Activated B cell treated with CpG ODN at 0.5 μM for 24 hours (primary cell): ENCODE data around the gene ABCA13. TPM values are rescaled to one million over a fixed set of nuclear protein-coding genes. Genes with fewer than 3 reads are reported as not detected.

Source experiments
- ATAC-seq: fragments of 200-7000 bp; cut with Tn5 transposase; one replicate; pipeline ENCODE4 v1.10.0; 2021; ENCODE audit warnings: low read depth, mild to moderate bottlenecking, moderate library complexity
- CTCF ChIA-PET: fragments of 350-600 bp; sonication (Branson Sonifier 250); formaldehyde crosslinking; loops from one replicate; lab custom pipeline; 2021; ENCODE audit warnings: antibody characterized with exemption; lab: Charles Lee
- POLR2A ChIA-PET: fragments of 350-600 bp; sonication (Branson Sonifier 250); formaldehyde crosslinking; loops from one replicate; lab custom pipeline; 2021; ENCODE audit warnings: antibody characterized with exemption; lab: Charles Lee
- DNase-seq: peaks from one replicate; pipeline ENCODE4 v3.0.0; 2022
- H3K27ac Mint-ChIP-seq: one replicate; pipeline ENCODE4 v1.8.0; 2020; ENCODE audit warnings: mixed read lengths
- H3K27me3 Mint-ChIP-seq: one replicate; pipeline ENCODE4 v1.8.0; 2021; ENCODE audit warnings: mixed read lengths
- H3K36me3 Mint-ChIP-seq: one replicate; pipeline ENCODE4 v1.8.0; 2021; ENCODE audit warnings: low read depth, mixed read lengths
- H3K4me1 Mint-ChIP-seq: one replicate; pipeline ENCODE4 v1.8.0; 2021; ENCODE audit warnings: mixed read lengths
- H3K4me3 Mint-ChIP-seq: one replicate; pipeline ENCODE4 v1.8.0; 2020; ENCODE audit warnings: mild to moderate bottlenecking, mixed read lengths
- H3K9me3 Mint-ChIP-seq: one replicate; pipeline ENCODE4 v1.8.0; 2020; ENCODE audit warnings: mixed read lengths
- CTCF ChIP-seq: fragments of 200-600 bp; IDR thresholded peaks from one replicate; pipeline ENCODE4 v1.8.0; 2022; ENCODE audit warnings: antibody characterized with exemption, mild to moderate bottlenecking
- intact Hi-C: fragments of 100-400 bp; cut with micrococcal nuclease; formaldehyde crosslinking; loops from one replicate; pipeline ENCODE4 v1.15.1; 2024
- total RNA-seq: library from RNA; stranded (reverse); gene quantifications from 2 replicates; pipeline ENCODE4 v1.2.3, GENCODE V29; 2022

The ABCA13 gene
- total RNA-seq, 1 donor from 2014 or later = not detected

DNA sequence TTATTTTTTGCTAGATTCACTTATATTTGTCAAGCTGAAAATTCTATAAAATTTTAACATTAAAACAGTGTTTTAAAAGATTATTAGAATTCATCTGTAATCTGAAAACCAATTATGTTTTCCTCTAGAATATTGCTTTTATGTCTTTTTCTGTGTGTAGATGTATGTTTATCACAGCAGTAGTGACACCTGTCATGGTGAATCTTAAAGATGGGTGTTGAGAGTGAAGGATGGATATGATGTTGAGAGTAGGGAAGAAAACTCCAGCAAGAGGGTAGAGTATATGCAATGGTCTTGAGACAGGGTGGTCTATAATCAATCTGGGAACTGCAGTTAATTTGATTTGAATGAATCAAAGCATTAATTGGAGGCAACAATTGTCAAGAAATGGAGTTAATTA is 416.2 kb downstream of the ABCA13 start:
- ChIA-PET CTCF (no interaction called here), POLR2A (no interaction called here)
- Mint-ChIP-seq H3K36me3 (no peaks in the 10 kb centered on the region), H3K27me3 (no peaks in the 10 kb centered on the region), H3K4me3 (no peak overlapping the region), H3K9me3 (no peaks in the 10 kb centered on the region), H3K27ac (no peak overlapping the region), H3K4me1 (no peaks in the 10 kb centered on the region)
- no peak for TF ChIP-seq CTCF
- DNase-seq (no peak), ATAC-seq (no peak)
- intact Hi-C loops = no loop called here

DNA sequence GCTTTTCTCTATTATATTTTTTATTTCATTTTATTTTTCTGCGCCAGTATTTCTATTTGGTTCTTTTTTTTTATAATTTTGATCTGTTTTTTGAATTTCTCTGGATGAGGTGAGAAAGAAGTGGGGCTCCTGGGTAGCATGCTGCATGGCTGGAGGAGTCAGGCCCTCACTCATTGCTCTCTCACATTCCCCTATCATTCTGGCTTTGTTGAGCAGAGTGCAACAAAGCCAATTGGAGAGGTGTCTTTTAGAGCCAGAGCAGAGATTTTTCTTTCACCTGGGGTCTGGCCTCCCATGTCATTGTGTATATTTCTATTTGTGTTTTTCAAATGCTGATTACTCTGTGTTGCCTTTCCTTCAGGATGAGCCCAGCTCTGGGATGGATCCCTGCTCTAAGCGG is 423.1 kb downstream of the ABCA13 start:
- ATAC-seq (no peak), DNase-seq (no peak)
- CTCF ChIA-PET = no interaction called here
- Mint-ChIP-seq H3K27ac (no peak overlapping the region), H3K9me3 (peaks cover 2% of the 10 kb centered on the region), H3K4me3 (no peak overlapping the region), H3K4me1 (no peaks in the 10 kb centered on the region), H3K36me3 (no peaks in the 10 kb centered on the region), H3K27me3 (no peaks in the 10 kb centered on the region)
- intact Hi-C loops = no loop called here
- POLR2A ChIA-PET = no interaction called here
- no peak for TF ChIP-seq CTCF

DNA sequence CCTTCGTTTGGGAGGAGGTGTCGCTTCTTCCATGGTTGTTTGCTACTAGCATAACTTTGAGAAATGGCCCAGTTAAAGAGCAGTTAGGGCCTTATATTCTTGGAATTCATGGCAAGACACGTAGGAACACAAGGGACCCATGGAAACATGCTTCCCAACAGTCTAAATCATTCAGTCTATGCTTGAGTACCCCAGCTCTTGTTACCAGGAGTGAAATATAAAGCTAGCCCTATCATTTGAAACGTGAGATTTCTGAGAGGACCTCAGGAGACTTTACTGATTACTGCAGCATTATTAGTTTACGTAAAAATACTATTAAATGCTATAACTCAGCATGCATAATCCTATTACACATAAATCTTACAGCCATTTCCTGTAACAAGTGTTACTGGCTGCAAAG is 424.5 kb downstream of the ABCA13 start:
- Mint-ChIP-seq H3K4me1 (no peaks in the 10 kb centered on the region), H3K27ac (no peak overlapping the region), H3K4me3 (no peak overlapping the region), H3K9me3 (peaks cover 2% of the 10 kb centered on the region), H3K36me3 (no peaks in the 10 kb centered on the region), H3K27me3 (no peaks in the 10 kb centered on the region)
- DNase-seq (no peak), ATAC-seq (no peak)
- POLR2A ChIA-PET = no interaction called here
- intact Hi-C loops = no loop called here
- TF ChIP-seq CTCF = no peak
- CTCF ChIA-PET = no interaction called here

- intact Hi-C loops = no loop called here
- no peak for DNase-seq
- TF ChIP-seq CTCF = no peak
- POLR2A ChIA-PET = no interaction called here
- H3K36me3 Mint-ChIP-seq = no peaks in the 10 kb centered on the region
- H3K27me3 Mint-ChIP-seq = no peaks in the 10 kb centered on the region
- no peaks in the 10 kb centered on the region for H3K4me1 Mint-ChIP-seq
- no peak overlapping the region for H3K27ac Mint-ChIP-seq
- CTCF ChIA-PET = no interaction called here
- no peak overlapping the region for H3K4me3 Mint-ChIP-seq
- ATAC-seq = no peak
- peaks cover 2% of the 10 kb centered on the region for H3K9me3 Mint-ChIP-seq
Measured at GRCh38 chr7:48610705-48611104, 439.4 kb downstream of the ABCA13 start.

- no peak for ATAC-seq
- no peaks in the 10 kb centered on the region for H3K36me3 Mint-ChIP-seq
Measured at GRCh38 chr7:48611993-48612392, 440.7 kb downstream of the ABCA13 start.

More at GRCh38 chr7:48611993-48612392, 440.7 kb downstream of the ABCA13 start:
- ChIA-PET CTCF (no interaction called here), POLR2A (no interaction called here)
- Mint-ChIP-seq H3K4me3 (no peak overlapping the region), H3K27ac (no peak overlapping the region), H3K4me1 (no peaks in the 10 kb centered on the region), H3K27me3 (no peaks in the 10 kb centered on the region), H3K9me3 (peaks cover under 1% of the 10 kb centered on the region)
- DNase-seq = no peak
- intact Hi-C loops = no loop called here
- TF ChIP-seq CTCF = no peak
